ENCODE measurements around the gene FAM181A.

DNA sequence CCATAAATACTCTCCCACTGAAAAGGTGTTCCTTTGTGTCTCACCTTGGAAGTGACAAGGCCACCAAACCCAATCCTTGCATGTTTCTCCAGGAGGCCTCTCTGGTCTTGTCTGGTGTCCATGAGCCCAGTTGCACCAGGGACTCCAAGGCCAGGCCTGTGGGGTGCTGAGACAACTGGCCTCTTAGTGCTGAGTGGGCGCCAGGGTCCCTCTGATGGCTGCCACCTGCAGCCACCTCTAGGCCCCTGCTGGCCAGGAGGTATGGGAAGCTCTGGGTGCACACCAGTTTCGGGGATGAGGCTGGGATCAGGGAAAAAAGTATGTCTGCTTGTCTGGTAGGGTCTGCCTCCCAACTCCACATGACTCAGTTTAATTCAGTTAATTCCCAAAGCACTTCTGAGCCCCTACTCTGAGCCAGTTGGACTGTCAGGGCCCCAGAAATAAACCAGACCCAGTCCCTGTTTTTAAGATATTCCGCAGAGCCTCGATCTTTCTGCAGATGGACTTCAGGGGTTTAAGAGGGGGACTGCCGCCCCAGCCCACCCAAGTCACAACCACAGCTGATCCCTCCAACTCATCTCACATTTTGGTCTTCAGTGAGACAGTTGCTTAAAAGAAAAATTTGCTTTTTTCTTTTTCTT lies 15.0 kb upstream of the FAM181A start:
- TF ChIP-seq POLR2AphosphoS5 (IDR thresholded peaks at IDR 0.05; ENCODE audit: low read depth, low read length) (no peak), SIN3A (IDR thresholded peaks at IDR 0.05; ENCODE audit: borderline replicate concordance, insufficient read depth, low read depth, low read length) (no peak), TCF7L2 (IDR thresholded peaks at IDR 0.05; ENCODE audit: low read depth, low read length) (no peak)
- TF ChIP-seq, protein P1, sequence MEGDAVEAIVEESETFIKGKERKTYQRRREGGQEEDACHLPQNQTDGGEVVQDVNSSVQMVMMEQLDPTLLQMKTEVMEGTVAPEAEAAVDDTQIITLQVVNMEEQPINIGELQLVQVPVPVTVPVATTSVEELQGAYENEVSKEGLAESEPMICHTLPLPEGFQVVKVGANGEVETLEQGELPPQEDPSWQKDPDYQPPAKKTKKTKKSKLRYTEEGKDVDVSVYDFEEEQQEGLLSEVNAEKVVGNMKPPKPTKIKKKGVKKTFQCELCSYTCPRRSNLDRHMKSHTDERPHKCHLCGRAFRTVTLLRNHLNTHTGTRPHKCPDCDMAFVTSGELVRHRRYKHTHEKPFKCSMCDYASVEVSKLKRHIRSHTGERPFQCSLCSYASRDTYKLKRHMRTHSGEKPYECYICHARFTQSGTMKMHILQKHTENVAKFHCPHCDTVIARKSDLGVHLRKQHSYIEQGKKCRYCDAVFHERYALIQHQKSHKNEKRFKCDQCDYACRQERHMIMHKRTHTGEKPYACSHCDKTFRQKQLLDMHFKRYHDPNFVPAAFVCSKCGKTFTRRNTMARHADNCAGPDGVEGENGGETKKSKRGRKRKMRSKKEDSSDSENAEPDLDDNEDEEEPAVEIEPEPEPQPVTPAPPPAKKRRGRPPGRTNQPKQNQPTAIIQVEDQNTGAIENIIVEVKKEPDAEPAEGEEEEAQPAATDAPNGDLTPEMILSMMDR (IDR thresholded peaks at IDR 0.05), result no peak
- TF ChIP-seq, protein P2, sequence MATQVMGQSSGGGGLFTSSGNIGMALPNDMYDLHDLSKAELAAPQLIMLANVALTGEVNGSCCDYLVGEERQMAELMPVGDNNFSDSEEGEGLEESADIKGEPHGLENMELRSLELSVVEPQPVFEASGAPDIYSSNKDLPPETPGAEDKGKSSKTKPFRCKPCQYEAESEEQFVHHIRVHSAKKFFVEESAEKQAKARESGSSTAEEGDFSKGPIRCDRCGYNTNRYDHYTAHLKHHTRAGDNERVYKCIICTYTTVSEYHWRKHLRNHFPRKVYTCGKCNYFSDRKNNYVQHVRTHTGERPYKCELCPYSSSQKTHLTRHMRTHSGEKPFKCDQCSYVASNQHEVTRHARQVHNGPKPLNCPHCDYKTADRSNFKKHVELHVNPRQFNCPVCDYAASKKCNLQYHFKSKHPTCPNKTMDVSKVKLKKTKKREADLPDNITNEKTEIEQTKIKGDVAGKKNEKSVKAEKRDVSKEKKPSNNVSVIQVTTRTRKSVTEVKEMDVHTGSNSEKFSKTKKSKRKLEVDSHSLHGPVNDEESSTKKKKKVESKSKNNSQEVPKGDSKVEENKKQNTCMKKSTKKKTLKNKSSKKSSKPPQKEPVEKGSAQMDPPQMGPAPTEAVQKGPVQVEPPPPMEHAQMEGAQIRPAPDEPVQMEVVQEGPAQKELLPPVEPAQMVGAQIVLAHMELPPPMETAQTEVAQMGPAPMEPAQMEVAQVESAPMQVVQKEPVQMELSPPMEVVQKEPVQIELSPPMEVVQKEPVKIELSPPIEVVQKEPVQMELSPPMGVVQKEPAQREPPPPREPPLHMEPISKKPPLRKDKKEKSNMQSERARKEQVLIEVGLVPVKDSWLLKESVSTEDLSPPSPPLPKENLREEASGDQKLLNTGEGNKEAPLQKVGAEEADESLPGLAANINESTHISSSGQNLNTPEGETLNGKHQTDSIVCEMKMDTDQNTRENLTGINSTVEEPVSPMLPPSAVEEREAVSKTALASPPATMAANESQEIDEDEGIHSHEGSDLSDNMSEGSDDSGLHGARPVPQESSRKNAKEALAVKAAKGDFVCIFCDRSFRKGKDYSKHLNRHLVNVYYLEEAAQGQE (IDR thresholded peaks at IDR 0.05; ENCODE audit: insufficient read depth in 1 of 2, low read depth in 2 of 2, low read length in 1 of 2), result no peak

Measured in Panc1 (cell line).